Progenitor cell of endocrine pancreas (in vitro differentiated cells): ENCODE measurements around the gene ELOVL2. TPM values are rescaled to one million over a fixed set of nuclear protein-coding genes. Genes with fewer than 3 reads are reported as not detected.

Experiments
- DNase-seq: peaks from one replicate; pipeline ENCODE4 v3.0.0; 2021; ENCODE audit warnings: low spot score; ENCODE audit not compliant: unreplicated experiment
- H3K27ac Mint-ChIP-seq: 2 replicates; pipeline ENCODE4 v1.8.0; 2021; ENCODE audit warnings: mild to moderate bottlenecking, moderate library complexity, mixed read lengths
- H3K27me3 Mint-ChIP-seq: 2 replicates; pipeline ENCODE4 v1.8.0; 2021; ENCODE audit warnings: mixed read lengths
- H3K36me3 Mint-ChIP-seq: 2 replicates; pipeline ENCODE4 v1.8.0; 2022; ENCODE audit warnings: mixed read lengths; ENCODE audit not compliant: insufficient read depth
- H3K4me1 Mint-ChIP-seq: 2 replicates; pipeline ENCODE4 v1.8.0; 2021; ENCODE audit warnings: low read depth, mixed read lengths
- H3K4me3 Mint-ChIP-seq: 2 replicates; pipeline ENCODE4 v1.8.0; 2021; ENCODE audit warnings: low read depth, mild to moderate bottlenecking, moderate library complexity, mixed read lengths
- H3K9me3 Mint-ChIP-seq: 2 replicates; pipeline ENCODE4 v1.8.0; 2021; ENCODE audit warnings: low read depth, mixed read lengths
- CTCF ChIP-seq: fragments of 200-600 bp; sonication (generic); IDR thresholded peaks from one replicate; pipeline ENCODE4 v1.5.0; 2021; ENCODE audit warnings: antibody characterized with exemption, mild to moderate bottlenecking; ENCODE audit not compliant: unreplicated experiment
- total RNA-seq: library from RNA; stranded (reverse); gene quantifications from 2 replicates; pipeline ENCODE4 v1.2.1, GENCODE V29; 2021

Gene ELOVL2
- total RNA-seq, 1 donor from 2014 or later = 5.6 TPM

- Mint-ChIP-seq H3K4me1 (no peaks in the 10 kb centered on the region), H3K4me3 (no peak overlapping the region), H3K9me3 (peaks cover 11% of the 10 kb centered on the region), H3K27ac (no peak overlapping the region), H3K27me3 (no peaks in the 10 kb centered on the region), H3K36me3 (peaks cover 33% of the 10 kb centered on the region)
- DNase-seq = no peak
- TF ChIP-seq CTCF = no peak
Measured at GRCh38 chr6:10939840-10940239, 104.3 kb downstream of the ELOVL2 start.

GRCh38 chr6:10933126-10933525 is 111.0 kb downstream of the ELOVL2 start:
- Mint-ChIP-seq H3K27me3 (no peaks in the 10 kb centered on the region), H3K36me3 (peaks cover 29% of the 10 kb centered on the region), H3K27ac (no peak overlapping the region), H3K4me3 (no peak overlapping the region), H3K9me3 (peaks cover 3% of the 10 kb centered on the region), H3K4me1 (no peaks in the 10 kb centered on the region)
- no peak for DNase-seq
- TF ChIP-seq CTCF = no peak

Other genes starting within 250 kb of the ELOVL2 start
- 1.3 TPM in 2 replicates for gene MAK, start 205.8 kb downstream of the ELOVL2 start, total RNA-seq
- not detected in 2 replicates for gene GCM2, start 162.3 kb downstream of the ELOVL2 start, total RNA-seq
- 11.8 and 16.8 TPM in 2 replicates for gene SYCP2L, start 157.3 kb downstream of the ELOVL2 start, total RNA-seq
- 10.5 and 11.5 TPM in 2 replicates for gene SMIM13, start 49.5 kb upstream of the ELOVL2 start, total RNA-seq
- not detected in 2 replicates for gene ERVFRD-1, start 67.4 kb upstream of the ELOVL2 start, total RNA-seq
- 13.6 and 14.1 TPM in 2 replicates for gene NEDD9, start 188.4 kb upstream of the ELOVL2 start, total RNA-seq